Activated T-helper 2 cell treated with anti-CD3 and anti-CD28 coated beads, Interferon-gamma antibody, Interleukin-2, Interleukin-4, amounts not matched to agents 10 μg/mL and 5 μg/mL and 100 μg/mL, durations not matched to agents 14 hours and 24 hours and 36 hours (primary cell): ENCODE measurements around the gene OPHN1. TPM values are rescaled to one million over a fixed set of nuclear protein-coding genes. Genes with fewer than 3 reads are reported as not detected.
"Not testable (repeated sequence)": the region's sequence is repeated elsewhere in the genome, so short reads cannot be mapped to it uniquely, and the experiment has no call there.

ENCODE experiments used
- DNase-seq: peaks from one replicate; pipeline ENCODE4 v3.0.0; 2021; ENCODE audit warnings: low spot score
- H3K27ac Mint-ChIP-seq: one replicate; pipeline ENCODE4 v1.8.0; 2021; ENCODE audit warnings: mixed read lengths
- H3K27me3 Mint-ChIP-seq: one replicate; pipeline ENCODE4 v1.8.0; 2021; ENCODE audit warnings: low read depth, mixed read lengths
- H3K36me3 Mint-ChIP-seq: one replicate; pipeline ENCODE4 v1.8.0; 2021; ENCODE audit warnings: low read depth, mixed read lengths
- H3K4me1 Mint-ChIP-seq: one replicate; pipeline ENCODE4 v1.8.0; 2021; ENCODE audit warnings: low read depth, mixed read lengths
- H3K4me3 Mint-ChIP-seq: one replicate; pipeline ENCODE4 v1.8.0; 2021; ENCODE audit warnings: low read depth, mild to moderate bottlenecking, moderate library complexity, mixed read lengths
- H3K9me3 Mint-ChIP-seq: one replicate; pipeline ENCODE4 v1.8.0; 2021; ENCODE audit warnings: mixed read lengths
- intact Hi-C: fragments of 100-400 bp; cut with micrococcal nuclease; formaldehyde crosslinking; loops from one replicate; pipeline ENCODE4 v1.15.1; 2023
- total RNA-seq: library from RNA; stranded (reverse); gene quantifications from 2 replicates; pipeline ENCODE4 v1.2.3, GENCODE V29; 2022

OPHN1 gene
- total RNA-seq, 1 donor from 2014 or later, result 0.07 TPM

DNA sequence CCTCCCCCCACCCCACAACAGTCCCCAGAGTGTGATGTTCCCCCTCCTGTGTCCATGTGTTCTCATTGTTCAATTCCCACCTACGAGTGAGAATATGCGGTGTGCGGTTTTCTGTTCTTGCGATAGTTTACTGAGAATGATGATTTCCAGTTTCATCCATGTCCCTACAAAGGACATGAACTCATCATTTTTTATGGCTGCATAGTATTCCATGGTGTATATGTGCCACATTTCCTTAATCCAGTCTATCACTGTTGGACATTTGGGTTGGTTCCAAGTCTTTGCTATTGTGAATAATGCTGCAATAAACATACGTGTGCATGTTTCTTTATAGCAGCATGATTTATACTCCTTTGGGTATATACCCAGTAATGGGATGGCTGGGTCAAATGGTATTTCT, 55.7 kb downstream of the OPHN1 start:
- H3K27me3 Mint-ChIP-seq, H3K4me1 Mint-ChIP-seq, H3K9me3 Mint-ChIP-seq, DNase-seq, intact Hi-C loops, H3K4me3 Mint-ChIP-seq, H3K27ac Mint-ChIP-seq, H3K36me3 Mint-ChIP-seq: not testable (repeated sequence)

GRCh38 chrX:68376373-68376772, 56.9 kb downstream of the OPHN1 start:
- H3K36me3 Mint-ChIP-seq, result no peaks in the 10 kb centered on the region

DNA sequence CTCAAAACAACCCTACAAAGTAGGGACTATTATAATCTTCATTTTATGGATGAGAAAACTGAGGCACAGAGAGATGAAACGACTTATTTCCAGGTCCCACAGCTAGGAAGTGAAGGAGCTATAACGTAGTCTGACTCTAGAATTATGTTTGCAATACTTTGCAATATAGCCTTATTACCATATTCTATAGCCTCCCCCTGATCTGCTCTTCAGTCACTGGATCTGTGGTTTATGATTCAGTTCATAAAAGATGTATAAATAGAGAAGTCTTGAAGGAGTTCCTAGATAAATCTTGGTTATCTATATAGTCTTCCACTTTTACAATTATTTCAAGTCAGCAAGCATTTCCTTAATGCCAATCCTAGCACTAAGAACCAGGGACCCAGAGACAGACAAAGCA, 57.5 kb downstream of the OPHN1 start:
- Mint-ChIP-seq H3K4me3 (no peak overlapping the region), H3K27ac (no peak overlapping the region), H3K27me3 (no peaks in the 10 kb centered on the region), H3K9me3 (no peaks in the 10 kb centered on the region), H3K36me3 (no peaks in the 10 kb centered on the region), H3K4me1 (no peaks in the 10 kb centered on the region)
- no peak for DNase-seq
- intact Hi-C loops, result no loop called here

More at GRCh38 chrX:68376373-68376772, 56.9 kb downstream of the OPHN1 start:
- Mint-ChIP-seq H3K27ac (no peak overlapping the region), H3K4me3 (no peak overlapping the region), H3K27me3 (no peaks in the 10 kb centered on the region), H3K4me1 (no peaks in the 10 kb centered on the region), H3K9me3 (no peaks in the 10 kb centered on the region)
- no peak for DNase-seq
- intact Hi-C loops, result no loop called here

DNA sequence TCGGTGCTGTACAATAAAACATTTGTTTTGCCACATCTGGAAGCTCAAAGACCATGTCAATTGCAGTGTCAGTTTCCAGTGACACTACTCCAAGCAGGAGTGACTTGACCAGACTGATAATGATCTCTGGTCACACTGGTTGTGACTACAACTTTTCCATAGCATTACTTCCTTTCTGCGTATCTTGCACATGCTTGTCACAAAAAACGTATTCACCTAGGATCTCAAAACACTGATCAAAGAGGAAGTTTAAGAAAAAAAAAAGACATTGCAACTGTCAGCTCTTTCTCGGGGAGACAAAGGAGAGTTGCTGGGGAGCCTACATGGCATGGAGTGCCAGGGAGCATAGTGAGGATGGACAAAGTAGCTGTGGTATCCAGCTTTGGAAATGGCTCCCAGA, 60.6 kb downstream of the OPHN1 start:
- Mint-ChIP-seq H3K4me1 (no peaks in the 10 kb centered on the region), H3K9me3 (no peaks in the 10 kb centered on the region), H3K27ac (no peak overlapping the region), H3K4me3 (no peak overlapping the region), H3K36me3 (no peaks in the 10 kb centered on the region), H3K27me3 (no peaks in the 10 kb centered on the region)
- intact Hi-C loops, result no loop called here
- no peak for DNase-seq

DNA sequence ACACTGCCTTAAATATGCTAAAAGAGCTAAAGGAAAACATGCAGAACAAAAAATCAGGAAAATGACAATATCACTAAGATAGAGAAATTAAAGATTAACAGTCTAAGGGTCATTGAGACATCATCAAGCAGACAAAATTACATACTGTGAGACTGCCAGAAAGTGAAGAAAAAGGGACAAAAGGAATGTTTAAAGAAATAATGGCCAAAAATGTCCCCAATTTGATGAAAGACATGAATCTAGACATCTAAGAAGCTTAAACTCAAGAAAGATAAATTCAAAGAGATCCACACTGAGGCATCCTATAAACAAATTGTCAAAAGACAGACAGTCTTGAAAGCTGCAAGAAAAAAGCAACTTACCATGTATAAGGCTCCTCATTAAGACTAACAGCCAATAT, 63.7 kb downstream of the OPHN1 start:
- Mint-ChIP-seq H3K27me3 (no peaks in the 10 kb centered on the region), H3K9me3 (no peaks in the 10 kb centered on the region), H3K4me1 (no peaks in the 10 kb centered on the region), H3K36me3 (no peaks in the 10 kb centered on the region), H3K27ac (no peak overlapping the region), H3K4me3 (no peak overlapping the region)
- no peak for DNase-seq
- intact Hi-C loops, result no loop called here

- Mint-ChIP-seq H3K9me3 (no peaks in the 10 kb centered on the region), H3K4me1 (no peaks in the 10 kb centered on the region), H3K36me3 (no peaks in the 10 kb centered on the region), H3K27me3 (no peaks in the 10 kb centered on the region), H3K27ac (no peak overlapping the region), H3K4me3 (no peak overlapping the region)
- intact Hi-C loops, result no loop called here
- DNase-seq, result no peak
These were observed 68.0 kb downstream of the OPHN1 start for GRCh38 chrX:68365341-68365740.

DNA sequence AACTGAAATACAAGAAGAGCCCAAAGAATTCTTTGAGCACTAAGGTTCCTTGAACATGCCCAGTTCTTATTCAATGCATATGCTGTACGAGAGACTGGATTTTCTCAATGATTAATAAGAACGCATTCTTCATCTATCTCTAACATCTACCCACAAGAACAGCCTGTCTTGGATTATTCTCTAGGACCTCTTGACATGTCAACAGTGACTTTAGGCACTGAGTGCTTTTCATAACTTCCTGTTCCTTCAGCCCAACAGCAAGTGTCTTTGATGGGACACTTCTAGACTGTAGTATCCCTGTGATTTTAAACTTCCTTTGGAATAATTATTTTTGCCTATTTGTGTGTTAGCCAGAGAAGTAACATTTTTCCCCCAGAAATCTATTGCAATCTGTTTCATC, 69.3 kb downstream of the OPHN1 start:
- Mint-ChIP-seq H3K4me3 (no peak overlapping the region), H3K36me3 (no peaks in the 10 kb centered on the region), H3K4me1 (no peaks in the 10 kb centered on the region), H3K9me3 (no peaks in the 10 kb centered on the region), H3K27ac (no peak overlapping the region), H3K27me3 (no peaks in the 10 kb centered on the region)
- no peak for DNase-seq
- intact Hi-C loops, result no loop called here

DNA sequence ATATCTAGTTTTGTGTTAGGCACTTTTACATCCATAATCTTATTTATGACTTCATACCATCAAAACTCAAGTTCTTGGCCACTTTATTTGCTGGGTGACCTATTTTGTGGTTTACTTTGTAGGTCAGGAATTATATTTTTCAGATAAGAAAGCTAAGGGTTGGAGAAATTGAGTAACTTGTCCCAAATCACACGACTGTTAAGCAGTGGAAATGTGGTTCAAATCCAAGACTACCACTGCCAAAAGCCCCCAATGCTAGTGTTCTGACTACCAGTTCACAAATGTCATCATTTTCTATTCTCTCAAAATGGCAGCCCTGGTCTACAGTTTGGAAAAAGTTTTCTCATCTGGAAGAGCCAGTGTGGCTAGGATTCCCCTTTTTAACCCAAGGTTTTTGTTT, 74.6 kb downstream of the OPHN1 start:
- H3K4me3 Mint-ChIP-seq, result no peak overlapping the region
- H3K36me3 Mint-ChIP-seq, result no peaks in the 10 kb centered on the region
- no peaks in the 10 kb centered on the region for H3K27me3 Mint-ChIP-seq
- no peaks in the 10 kb centered on the region for H3K4me1 Mint-ChIP-seq
- no peaks in the 10 kb centered on the region for H3K9me3 Mint-ChIP-seq
- no peak overlapping the region for H3K27ac Mint-ChIP-seq
- intact Hi-C loops, result no loop called here
- no peak for DNase-seq

DNA sequence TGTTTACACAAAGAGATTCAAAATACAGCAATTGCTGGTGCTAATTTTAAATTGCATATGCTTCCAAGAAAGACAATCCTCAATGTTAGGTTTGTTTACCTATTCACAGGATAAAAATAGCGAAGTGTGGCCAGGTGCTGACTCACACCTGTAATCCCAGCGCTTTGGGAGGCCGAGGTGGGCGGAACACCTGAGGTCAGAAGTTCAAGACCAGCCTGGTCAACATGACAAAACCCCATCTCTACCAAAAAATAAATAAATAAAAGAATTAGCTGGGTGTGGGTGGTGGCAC, 77.7 kb downstream of the OPHN1 start:
- intact Hi-C loops, result no loop called here

GRCh38 chrX:68354879-68355628, 78.2 kb downstream of the OPHN1 start:
- Mint-ChIP-seq H3K27ac (no peak overlapping the region), H3K4me1 (no peaks in the 10 kb centered on the region), H3K9me3 (no peaks in the 10 kb centered on the region), H3K36me3 (no peaks in the 10 kb centered on the region), H3K4me3 (no peak overlapping the region), H3K27me3 (no peaks in the 10 kb centered on the region)
- intact Hi-C loops, result no loop called here
- DNase-seq, result no peak

More for the DNA sequence above, 77.7 kb downstream of the OPHN1 start:
- Mint-ChIP-seq H3K36me3 (no peaks in the 10 kb centered on the region), H3K27ac (no peak overlapping the region), H3K4me1 (no peaks in the 10 kb centered on the region), H3K27me3 (no peaks in the 10 kb centered on the region), H3K4me3 (no peak overlapping the region), H3K9me3 (no peaks in the 10 kb centered on the region)
- DNase-seq, result no peak

- Mint-ChIP-seq H3K27ac (no peak overlapping the region), H3K9me3 (no peaks in the 10 kb centered on the region)
- no peak for DNase-seq
These were observed 88.3 kb downstream of the OPHN1 start for GRCh38 chrX:68345025-68345424.

DNA sequence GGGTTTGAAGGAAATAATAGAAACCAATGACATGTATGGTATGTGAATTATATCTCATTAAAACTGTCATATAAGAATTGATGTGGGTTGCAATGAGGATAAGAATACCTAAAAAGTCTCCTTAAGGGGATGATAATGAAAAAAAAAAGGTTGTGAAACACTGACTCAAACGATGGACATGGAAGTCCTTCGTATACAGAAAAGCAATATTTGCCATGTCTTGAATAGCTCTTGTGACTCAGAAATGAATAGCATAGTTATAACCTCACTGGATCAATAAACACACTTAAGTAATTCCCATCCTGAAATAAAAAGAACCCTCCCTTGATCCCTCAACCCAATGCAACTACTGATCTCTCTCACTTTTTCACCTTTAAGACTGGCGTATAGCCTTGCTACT, 89.7 kb downstream of the OPHN1 start:
- no peaks in the 10 kb centered on the region for H3K4me1 Mint-ChIP-seq
- no peak for DNase-seq
- H3K27me3 Mint-ChIP-seq, result no peaks in the 10 kb centered on the region
- no peak overlapping the region for H3K27ac Mint-ChIP-seq
- no peaks in the 10 kb centered on the region for H3K36me3 Mint-ChIP-seq
- intact Hi-C loops, result no loop called here
- H3K9me3 Mint-ChIP-seq, result no peaks in the 10 kb centered on the region
- no peak overlapping the region for H3K4me3 Mint-ChIP-seq

More at GRCh38 chrX:68345025-68345424, 88.3 kb downstream of the OPHN1 start:
- Mint-ChIP-seq H3K27me3 (no peaks in the 10 kb centered on the region), H3K36me3 (no peaks in the 10 kb centered on the region), H3K4me1 (no peaks in the 10 kb centered on the region), H3K4me3 (no peak overlapping the region)
- intact Hi-C loops, result no loop called here

- Mint-ChIP-seq H3K4me3 (no peak overlapping the region), H3K4me1 (no peaks in the 10 kb centered on the region), H3K27me3 (no peaks in the 10 kb centered on the region), H3K9me3 (no peaks in the 10 kb centered on the region), H3K36me3 (no peaks in the 10 kb centered on the region), H3K27ac (no peak overlapping the region)
- intact Hi-C loops, result no loop called here
- no peak for DNase-seq
These were observed 101.0 kb downstream of the OPHN1 start for GRCh38 chrX:68332201-68332731.

DNA sequence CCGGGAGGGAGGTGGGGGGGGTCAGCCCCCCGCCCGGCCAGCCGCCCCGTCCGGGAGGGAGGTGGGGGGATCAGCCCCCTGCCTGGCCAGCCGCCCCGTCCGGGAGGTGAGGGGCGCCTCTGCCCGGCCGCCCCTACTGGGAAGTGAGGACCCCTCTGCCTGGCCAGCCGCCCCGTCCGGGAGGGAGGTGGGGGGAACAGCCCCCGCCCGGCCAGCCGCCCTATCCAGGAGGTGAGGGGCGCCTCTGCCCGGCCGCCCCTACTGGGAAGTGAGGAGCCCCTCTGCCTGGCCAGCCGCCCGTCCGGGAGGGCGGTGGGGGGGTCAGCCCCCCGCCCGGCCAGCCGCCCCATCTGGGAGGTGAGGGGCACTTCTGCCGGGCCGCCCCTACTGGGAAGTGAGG, 106.5 kb downstream of the OPHN1 start:
- H3K4me1 Mint-ChIP-seq, H3K36me3 Mint-ChIP-seq, H3K4me3 Mint-ChIP-seq, H3K9me3 Mint-ChIP-seq, intact Hi-C loops, H3K27me3 Mint-ChIP-seq, DNase-seq, H3K27ac Mint-ChIP-seq: not testable (repeated sequence)
